ENCODE data around the gene TSPAN9. TPM values are rescaled to one million over a fixed set of nuclear protein-coding genes. Genes with fewer than 3 reads are reported as not detected.

TSPAN9 gene
- total RNA-seq, 6 donors from 2014 or later, result 25.2 to 62.9 (median 44.2) TPM

DNA sequence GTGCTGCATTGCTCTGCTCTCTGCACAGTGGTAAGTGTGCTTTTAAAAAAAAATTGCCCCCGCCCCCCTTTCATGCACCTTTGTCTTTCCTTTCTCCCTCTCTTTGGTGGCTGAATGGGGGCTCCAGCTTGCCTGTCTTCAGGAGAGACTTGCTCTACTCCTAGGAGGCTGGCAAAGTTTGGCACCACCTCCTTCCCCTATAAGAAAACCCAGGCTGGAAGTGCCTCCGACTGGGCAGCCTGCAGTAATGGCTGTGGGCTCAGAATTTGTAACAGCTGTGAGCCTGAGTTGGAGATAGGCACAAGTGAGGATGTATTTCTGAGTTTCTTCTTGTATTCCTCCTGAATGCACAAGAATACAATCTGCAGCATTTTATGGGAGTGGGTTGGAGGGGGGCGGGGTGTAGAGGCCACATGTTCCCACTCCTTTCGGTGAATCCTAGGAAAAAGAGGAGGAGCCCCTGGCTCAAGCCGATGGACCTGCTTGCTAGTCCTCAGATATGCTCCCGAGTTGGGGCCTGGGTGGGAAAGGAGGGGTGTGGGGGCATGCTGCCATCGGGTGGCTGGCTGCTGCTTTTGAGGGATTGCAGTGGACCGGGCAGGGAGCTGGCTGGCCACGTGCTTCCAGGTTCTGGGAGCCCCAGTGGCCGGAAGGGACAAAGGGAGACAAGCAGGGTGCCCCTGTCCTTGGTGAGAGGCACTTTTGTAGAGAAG lies 124.3 kb downstream of the TSPAN9 start:
- TF ChIP-seq, protein P1, sequence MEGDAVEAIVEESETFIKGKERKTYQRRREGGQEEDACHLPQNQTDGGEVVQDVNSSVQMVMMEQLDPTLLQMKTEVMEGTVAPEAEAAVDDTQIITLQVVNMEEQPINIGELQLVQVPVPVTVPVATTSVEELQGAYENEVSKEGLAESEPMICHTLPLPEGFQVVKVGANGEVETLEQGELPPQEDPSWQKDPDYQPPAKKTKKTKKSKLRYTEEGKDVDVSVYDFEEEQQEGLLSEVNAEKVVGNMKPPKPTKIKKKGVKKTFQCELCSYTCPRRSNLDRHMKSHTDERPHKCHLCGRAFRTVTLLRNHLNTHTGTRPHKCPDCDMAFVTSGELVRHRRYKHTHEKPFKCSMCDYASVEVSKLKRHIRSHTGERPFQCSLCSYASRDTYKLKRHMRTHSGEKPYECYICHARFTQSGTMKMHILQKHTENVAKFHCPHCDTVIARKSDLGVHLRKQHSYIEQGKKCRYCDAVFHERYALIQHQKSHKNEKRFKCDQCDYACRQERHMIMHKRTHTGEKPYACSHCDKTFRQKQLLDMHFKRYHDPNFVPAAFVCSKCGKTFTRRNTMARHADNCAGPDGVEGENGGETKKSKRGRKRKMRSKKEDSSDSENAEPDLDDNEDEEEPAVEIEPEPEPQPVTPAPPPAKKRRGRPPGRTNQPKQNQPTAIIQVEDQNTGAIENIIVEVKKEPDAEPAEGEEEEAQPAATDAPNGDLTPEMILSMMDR (IDR thresholded peaks at IDR 0.05), result no peak
- TF ChIP-seq POLR2AphosphoS5 (IDR thresholded peaks at IDR 0.05) (no peak), POLR2A (IDR thresholded peaks at IDR 0.05) (no peak), EP300 (IDR thresholded peaks at IDR 0.05) (no peak)
- Histone ChIP-seq H3K4me3 (peak overlapping the region in 1 of 4 donors; percentile 50), H3K4me1 (peaks cover 43 to 62% (median 58%) of the 10 kb centered on the region in 4 donors), H3K27me3 (peaks cover 0 to 6% (median 0%) of the 10 kb centered on the region in 4 donors), H3K9me3 (no peaks in the 10 kb centered on the region), H3K27ac (no peak overlapping the region), H3K36me3 (no peaks in the 10 kb centered on the region)
- no peak for DNase-seq
- 69 to 74% methylated on average over 10 of the region's 10 CpGs for WGBS, 2 donors
- no peak for ATAC-seq (ENCODE audit: low FRiP score in 2 of 2)

DNA sequence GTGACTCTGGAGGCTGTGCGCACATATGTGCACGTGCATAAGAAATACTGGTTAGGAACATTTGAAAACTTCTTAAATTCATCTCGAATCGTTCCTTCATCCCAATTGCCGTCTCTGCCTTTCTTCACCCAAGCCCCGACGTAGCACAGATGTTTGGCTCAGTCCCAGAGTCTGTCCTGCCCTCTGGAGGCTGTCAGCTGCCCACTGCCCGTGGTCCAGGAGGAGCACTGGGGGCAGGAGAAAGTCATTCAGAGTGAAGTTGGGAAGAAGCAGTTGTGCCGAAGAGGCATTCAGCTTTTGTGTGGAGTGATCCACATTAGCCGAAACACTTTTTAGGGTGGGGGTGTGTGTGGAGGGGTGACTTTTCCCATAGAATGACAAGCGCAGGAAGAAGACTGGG lies 124.9 kb downstream of the TSPAN9 start:
- H3K36me3 ChIP-seq, result peaks cover 0 to under 1% (median 0%) of the 10 kb centered on the region in 4 donors
- 69 to 83% methylated on average over 10 to 11 of the region's 11 CpGs for WGBS, 2 donors
- peaks cover 43 to 62% (median 58%) of the 10 kb centered on the region in 4 donors for H3K4me1 ChIP-seq
- H3K27me3 ChIP-seq, result peaks cover 0 to 6% (median 0%) of the 10 kb centered on the region in 4 donors
- TF ChIP-seq POLR2A (IDR thresholded peaks at IDR 0.05) (no peak), POLR2AphosphoS5 (IDR thresholded peaks at IDR 0.05) (no peak), EP300 (IDR thresholded peaks at IDR 0.05) (no peak)
- TF ChIP-seq, protein P1 (IDR thresholded peaks at IDR 0.05), result no peak
- DNase-seq (no peak), ATAC-seq (ENCODE audit: low FRiP score in 2 of 2) (no peak)
- peak overlapping the region in 1 of 4 donors; percentile 13 for H3K27ac ChIP-seq
- no peak overlapping the region for H3K4me3 ChIP-seq
- H3K9me3 ChIP-seq, result no peaks in the 10 kb centered on the region

- DNase-seq, result no peak
- Histone ChIP-seq H3K27ac (peak overlapping the region in 1 of 4 donors; percentile 13), H3K4me1 (peaks cover 43 to 62% (median 58%) of the 10 kb centered on the region in 4 donors), H3K4me3 (no peak overlapping the region), H3K36me3 (peaks cover 0 to 2% (median 0%) of the 10 kb centered on the region in 4 donors), H3K27me3 (peaks cover 0 to 6% (median 0%) of the 10 kb centered on the region in 4 donors), H3K9me3 (no peaks in the 10 kb centered on the region)
- TF ChIP-seq POLR2AphosphoS5 (IDR thresholded peaks at IDR 0.05) (no peak), EP300 (IDR thresholded peaks at IDR 0.05) (no peak), POLR2A (IDR thresholded peaks at IDR 0.05) (no peak)
- TF ChIP-seq, protein P1 (IDR thresholded peaks at IDR 0.05), result peak; percentile 75 to 96 (median 86)
- peak in 1 of 2 donors; percentile 59 for ATAC-seq (ENCODE audit: low FRiP score in 2 of 2)
- 31 to 33% methylated on average over 8 of the region's 8 CpGs for WGBS, 2 donors
These were observed 125.7 kb downstream of the TSPAN9 start for GRCh38 chr12:3202734-3203446.

DNA sequence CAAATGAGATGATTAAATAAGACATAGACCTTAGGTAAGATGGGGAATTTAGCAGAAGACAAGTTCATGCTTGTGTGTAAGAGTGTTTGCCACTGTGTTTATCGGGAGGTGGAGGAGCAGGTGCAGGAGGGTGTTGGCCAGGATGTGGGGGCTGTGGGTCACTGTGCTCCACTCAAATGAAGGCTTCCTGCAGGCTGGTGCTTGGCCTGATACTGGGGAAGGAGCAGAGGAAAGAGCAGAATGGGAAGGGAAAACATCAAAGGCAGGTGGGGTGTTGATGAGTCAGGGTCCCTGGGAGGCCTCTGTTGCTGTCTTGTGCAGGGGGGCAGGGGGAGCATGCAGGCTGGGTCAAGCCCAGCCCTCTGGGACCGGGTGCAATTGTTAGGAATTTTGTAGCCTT lies 126.5 kb downstream of the TSPAN9 start:
- TF ChIP-seq POLR2AphosphoS5 (IDR thresholded peaks at IDR 0.05) (no peak), POLR2A (IDR thresholded peaks at IDR 0.05) (no peak), EP300 (IDR thresholded peaks at IDR 0.05) (no peak)
- TF ChIP-seq, protein P1 (IDR thresholded peaks at IDR 0.05), result no peak
- 54 to 59% methylated on average over 2 of the region's 2 CpGs for WGBS, 2 donors
- H3K27me3 ChIP-seq, result peaks cover 0 to 6% (median 0%) of the 10 kb centered on the region in 4 donors
- H3K36me3 ChIP-seq, result peaks cover 0 to 2% (median 0%) of the 10 kb centered on the region in 4 donors
- no peak overlapping the region for H3K27ac ChIP-seq
- H3K9me3 ChIP-seq, result no peaks in the 10 kb centered on the region
- peaks cover 43 to 67% (median 58%) of the 10 kb centered on the region in 4 donors for H3K4me1 ChIP-seq
- no peak overlapping the region for H3K4me3 ChIP-seq
- ATAC-seq (ENCODE audit: low FRiP score in 2 of 2), result no peak
- DNase-seq, result no peak
